ENCODE results near the gene ARAP2.

Gene ARAP2

DNA sequence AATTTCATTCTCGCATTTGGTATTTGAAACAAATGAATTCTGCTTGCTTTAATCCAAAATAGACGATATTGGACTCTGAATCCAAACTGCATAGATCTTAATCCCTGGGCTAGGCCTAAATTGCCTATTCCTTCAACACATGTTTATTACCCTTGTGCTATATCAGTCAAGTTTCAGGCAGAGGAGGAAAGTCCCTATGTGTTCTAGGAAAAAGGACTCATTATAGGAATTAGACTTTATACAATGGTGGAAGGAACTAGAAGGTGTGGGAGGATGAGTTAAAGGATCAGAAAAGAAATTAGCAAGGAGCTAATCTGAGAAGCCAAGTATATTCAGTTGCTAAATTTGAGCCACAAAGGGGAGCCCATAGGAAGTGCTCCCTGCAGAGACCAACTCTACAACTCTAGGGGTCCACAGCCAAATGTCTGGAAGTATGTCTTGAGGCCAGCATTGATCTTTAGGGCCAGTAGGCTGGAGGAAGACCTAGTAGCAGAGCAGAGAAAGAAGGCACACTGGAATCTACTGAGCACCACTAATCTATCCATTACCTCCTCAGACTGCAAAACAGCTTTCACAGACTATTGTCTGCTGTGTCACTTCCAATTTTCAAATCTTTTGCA is 20.0 kb upstream of the ARAP2 start:
- DNase-seq: no peak

DNA sequence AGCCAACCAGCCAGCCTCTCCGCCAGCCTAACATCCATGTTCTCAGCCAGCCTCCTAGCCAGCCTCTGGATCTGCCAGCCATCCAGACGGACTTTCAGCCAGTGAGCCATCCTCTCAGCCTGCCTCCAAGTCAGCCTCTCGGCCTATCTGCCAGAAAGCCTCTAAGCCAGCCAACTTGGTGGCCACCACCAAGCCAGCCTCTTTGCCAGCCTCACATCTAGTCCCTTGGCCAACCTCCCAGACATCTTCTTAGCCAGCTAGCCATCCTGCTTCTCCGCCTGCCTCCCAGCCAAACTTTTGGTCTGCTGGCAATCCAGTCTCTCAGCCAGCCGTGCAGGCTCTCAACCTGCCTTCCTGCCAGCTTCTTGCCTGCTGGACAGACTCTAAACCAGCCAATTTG is 16.4 kb upstream of the ARAP2 start:
- no peak for DNase-seq

DNA sequence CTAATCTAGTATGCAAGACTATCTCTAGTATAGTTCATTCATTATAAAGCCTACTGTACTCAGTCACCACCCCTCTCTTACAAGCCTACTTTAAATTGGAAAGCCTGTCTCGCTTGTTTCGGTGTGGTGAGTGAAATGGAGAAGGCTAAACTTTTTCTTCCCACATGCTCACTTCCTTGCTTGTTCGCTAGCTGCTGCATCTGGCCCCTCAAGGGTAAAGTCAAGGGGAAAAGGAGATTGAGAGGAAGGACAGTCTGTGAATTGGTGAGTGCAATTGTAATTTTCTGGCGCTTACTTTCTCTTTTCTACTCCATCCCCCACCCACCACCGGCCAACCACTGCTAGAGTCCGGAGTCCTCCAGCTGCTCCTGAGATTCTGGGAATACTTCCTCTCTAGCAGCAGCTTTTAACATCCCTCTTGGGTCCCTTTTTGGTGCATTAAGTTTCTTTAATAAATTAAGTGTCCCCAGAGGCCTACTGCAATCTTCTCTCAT is 12.1 kb upstream of the ARAP2 start:
- no peak for DNase-seq

DNA sequence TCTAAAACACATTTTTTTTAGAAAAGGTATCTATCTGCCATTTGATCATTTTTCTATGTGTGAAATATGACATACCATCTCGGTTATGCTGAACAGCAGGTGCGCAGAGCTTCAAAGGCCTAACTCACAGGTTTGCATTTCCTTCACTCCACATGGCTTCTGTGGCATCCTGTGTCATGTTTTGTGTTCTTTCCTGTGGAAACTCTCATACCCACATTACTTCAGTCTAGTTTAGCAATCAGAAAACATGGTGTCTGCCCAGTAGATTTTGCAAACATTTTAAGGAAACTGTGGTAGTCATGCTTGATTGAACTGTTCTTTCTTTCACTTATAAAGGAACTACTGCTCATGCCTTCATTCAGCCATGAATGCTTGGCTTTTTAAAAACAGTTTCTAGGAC is 11.3 kb upstream of the ARAP2 start:
- DNase-seq: no peak

DNA sequence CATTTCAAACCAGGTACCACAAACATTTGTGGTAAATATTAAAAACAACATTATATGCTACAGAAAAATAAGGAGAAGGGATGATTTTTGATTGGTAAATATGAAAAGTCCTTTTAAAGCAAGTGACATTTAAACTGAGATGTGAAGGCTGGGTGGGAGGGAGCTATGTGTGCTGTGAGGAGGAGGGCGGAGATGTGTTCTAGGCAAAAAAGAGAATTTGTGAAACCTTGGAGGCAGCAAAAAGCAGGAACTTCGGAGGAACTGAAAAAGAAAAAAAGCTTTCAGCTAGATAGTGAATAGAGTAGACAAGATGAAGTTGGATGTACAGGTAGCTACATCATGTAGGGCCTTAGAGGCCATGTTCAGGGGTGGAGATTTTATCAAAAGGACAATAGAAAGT is 10.1 kb upstream of the ARAP2 start:
- DNase-seq: no peak

DNA sequence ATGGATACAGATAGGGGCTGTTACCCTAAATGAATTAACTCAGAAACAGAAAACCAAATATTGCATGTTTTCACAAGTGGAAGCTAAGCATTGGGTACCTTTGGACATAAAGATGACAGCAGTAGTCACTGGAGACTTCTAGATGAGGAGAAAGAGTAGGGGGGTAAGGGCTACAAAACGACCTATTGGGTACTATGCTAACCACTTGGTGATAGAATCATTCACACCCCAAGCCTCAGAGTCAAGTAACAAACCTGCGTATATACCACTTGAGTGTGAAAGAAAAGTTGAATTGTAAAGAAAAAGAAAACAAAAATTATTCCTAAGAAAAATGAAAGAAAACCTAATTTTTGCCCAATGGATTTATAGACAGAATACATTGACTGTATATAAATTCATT is 7.7 kb upstream of the ARAP2 start:
- DNase-seq: no peak

DNA sequence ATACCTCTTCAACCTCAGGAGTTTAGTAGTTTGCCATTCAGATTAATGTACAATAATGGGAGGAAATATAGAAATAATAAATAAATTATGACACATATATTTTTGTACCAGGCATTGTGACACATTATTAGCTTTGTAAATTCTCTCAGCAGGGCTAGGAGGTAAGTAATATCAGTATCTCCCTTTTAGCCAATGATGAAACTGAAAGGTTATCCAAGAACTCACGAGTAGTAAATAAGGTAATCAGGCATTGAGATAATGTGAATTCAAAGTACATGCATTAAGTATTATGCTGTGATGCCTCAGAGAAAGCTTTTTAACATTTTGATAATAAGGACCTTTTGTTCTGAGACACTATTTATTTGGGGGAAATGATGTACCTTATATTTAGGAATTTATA is 5.3 kb upstream of the ARAP2 start:
- DNase-seq: no peak

DNA sequence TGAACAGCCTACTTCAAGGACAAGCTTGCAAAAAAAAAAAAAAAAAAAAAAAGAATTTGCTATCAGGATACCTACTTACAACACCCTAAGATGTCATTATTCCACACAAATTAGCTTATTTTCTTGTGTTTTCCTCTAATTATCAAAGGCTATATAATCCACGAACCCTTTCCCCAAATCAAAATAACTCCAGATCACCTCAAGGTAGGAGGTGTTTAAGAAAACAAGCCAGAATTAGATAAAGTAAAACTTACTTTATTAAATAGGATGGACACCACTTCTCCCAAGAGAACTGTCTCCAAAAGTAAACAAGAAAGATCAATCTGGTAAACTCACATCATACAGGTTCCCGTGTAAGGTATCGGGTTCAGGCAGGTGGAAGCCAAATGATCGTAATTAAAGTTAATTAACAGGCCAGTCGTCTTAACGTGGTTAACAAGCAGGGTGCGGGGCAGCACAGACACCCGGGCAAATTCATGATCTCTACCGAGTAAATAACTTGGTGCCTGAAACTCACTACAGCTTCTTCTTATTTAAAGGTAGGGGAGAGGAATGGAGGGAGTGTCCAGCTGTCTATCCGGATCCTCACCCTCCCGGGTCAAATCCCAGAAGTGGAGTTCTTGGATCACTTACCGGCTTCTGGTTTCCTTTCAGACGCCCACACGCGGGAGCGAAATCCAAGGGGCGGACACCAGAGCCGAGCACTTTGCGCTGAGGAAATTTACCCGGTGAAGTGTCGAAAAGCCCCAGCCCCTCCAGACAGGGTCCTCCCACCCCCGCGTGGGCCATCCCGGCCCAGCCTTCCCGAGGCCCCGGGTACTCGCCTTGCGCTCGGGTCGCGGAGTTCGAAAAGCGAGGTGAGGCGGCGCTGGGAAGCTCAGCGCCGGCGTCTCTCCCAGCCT is 708 bp downstream of the ARAP2 start:
- DNase-seq: no peak

DNA sequence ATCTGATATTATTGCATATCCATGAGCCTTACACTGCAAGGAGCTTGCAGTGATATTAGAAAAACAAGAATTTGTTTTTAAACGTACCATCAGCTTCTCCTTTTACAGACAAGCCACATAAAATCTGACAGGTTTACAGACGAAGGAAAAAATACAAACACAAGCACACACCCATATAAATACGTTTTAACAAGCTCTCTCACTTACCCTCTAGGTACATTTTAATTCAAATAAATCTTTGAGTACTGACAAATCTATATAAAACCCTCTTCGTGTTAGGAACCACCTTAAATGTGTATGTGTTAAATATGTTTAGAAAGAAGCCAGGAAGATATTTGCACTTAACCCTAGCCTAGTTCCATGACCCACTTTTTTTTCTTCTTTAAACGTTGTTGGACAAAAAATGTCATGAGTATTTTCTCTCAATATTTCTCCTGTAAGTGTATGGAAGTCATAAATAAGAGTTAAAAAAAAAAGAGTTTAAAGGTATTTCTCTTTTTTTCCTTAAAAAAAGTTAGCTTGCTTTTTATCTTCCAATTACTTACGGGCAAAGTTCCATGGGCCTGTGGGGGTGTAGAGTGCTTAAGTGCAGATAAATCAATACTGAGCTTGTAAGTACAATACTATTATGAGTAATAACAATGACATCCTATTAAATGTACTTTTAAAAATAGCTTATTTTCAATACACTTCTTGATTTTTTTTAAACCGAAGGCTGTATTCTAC is 1.5 kb downstream of the ARAP2 start:
- DNase-seq: no peak

DNA sequence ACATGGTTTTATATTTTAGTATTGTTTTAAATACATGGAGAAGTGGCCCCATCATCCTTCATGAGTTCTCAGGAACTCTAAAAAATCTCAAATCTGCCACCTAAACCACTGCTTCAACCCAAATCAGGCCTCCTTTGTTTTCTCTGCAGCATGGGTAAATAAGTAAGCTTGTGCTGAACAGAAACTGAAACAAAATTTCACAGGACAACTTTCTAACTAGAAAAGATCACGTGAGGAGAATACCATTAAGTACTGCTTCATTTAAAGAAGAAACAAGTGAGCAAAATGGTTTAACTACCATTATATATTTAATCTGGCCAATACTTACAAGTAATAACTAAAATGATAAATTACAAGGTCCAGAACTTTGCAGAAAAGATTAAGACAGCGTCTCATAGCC is 2.5 kb downstream of the ARAP2 start:
- no peak for DNase-seq

DNA sequence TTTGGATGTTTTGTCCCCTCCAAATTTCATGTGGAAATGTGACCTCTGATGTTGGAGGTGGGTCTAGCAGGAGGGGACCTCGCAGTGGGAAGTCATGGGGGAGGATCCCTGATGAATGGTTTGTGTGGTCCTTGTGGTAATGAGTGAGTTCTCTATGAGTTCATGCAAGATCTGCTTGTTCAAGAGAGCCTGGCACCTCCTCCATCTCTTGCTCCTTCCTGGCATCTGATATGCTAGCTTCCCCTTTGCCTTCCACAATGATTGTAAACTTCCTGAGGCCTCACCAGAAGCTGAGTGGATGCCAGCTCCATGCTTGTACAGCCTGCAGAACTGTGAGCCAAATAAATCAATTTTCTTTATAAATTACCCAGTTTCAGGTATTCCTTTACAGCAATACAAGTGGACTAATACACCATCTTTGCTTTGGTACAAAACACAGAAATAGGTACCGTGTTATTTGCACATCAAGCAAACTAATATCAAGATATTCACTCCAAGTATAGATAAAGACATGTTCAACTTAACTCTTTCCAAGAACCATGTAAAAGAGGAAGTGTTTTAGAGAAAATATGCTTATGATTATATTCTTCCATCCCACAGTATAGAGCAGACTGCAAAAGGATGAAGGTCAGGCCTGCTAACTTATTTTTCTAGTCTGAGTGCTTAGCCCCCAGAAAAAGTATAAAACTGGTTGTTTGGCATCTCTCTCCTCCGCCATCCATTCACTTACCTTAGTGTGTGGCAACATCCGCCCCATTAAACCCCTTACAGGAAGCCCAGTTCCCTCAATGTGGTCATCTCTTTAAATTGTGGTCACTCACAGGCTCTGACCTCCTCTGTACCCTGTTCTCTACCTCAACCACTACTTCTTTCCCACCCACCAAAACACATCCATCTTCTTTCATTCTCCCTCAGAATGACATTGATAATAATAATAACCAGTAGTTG is 6.7 kb downstream of the ARAP2 start:
- DNase-seq: no peak

DNA sequence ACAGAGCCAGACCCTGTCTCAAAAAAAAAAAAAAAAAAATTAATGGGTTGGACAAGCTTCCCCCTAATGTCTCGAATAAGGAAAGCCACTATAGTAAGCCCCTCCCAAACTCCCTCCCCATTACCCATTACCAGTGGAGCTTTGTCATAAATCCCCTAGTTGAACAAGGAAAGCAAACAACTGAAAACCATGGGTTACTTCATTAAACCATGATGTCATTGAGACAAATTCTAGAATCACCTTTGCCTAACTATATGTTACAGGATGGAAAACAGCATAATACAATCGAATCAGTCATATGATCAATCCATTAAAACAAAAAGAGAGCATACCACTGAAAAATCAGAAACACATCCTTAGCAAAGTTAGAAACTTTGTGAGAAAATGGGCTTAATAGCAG is 8.2 kb downstream of the ARAP2 start:
- DNase-seq: no peak

DNA sequence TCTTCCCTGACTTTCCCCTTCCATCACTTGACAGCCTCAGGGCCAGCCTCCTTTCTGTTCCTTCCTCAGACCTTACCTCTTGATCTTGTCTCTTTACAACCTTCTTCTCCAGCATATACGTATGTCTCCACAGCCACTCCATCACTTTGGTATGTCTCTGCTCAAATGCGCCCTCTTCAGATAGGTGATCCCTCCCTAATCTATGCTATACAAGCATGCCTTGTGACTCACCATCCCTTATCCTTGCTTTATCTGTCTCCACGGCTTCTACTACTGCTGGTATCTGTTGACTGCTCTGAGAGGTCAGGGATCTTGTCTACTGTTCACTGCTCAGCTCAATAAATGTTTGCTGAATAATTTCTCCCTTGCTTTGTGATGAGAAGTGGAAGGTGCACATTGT is 9.0 kb downstream of the ARAP2 start:
- DNase-seq: no peak

DNA sequence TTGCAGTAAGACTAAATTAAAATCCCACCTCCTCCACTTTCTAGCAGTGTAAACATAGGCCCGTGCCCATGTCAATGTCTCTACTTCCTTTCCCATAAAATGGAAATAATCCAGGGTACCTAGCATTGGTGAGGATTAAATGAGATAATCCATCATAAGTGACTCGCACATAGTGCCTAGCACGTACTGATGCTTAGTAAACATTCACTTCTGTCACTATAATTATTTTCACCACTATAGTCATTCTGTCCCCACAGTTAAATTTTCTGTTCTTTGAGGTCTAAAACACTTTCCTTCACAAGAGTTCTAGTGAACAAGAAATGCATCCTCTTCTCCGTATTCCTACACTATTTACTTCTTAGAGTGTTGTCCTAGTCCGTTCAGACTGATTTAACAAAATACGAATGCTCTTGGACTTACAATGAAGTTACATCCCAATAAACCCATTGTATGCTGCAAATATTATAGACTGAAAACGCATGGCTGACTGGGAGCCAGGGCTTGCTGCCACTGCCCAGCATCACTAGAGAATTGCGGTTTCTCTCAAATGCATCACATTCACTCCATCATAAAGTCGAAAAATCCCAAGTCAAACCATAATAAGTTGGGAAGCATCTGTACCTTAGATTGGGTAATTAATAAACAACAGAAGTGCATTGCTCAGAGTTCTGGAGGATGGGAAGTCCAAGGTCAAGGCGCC is 10.6 kb downstream of the ARAP2 start:
- no peak for DNase-seq

DNA sequence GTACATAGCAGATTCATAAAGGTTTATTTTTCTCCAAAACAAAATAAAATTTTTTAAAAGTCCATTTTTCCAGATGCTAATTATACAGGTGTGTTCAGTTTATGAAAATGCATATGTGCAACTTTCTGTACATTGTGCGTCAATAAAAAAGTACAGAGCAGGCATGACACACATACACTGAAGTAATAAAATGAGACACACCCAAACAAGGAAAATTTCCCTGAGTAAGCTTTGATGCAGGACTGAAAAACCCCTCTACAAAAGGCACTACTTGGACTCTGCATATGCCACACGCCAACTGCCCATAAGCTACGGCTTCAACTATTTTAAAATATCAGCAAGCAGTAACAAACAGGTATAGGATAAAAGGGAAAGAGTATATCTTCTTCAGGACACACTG is 13.8 kb downstream of the ARAP2 start:
- no peak for DNase-seq

DNA sequence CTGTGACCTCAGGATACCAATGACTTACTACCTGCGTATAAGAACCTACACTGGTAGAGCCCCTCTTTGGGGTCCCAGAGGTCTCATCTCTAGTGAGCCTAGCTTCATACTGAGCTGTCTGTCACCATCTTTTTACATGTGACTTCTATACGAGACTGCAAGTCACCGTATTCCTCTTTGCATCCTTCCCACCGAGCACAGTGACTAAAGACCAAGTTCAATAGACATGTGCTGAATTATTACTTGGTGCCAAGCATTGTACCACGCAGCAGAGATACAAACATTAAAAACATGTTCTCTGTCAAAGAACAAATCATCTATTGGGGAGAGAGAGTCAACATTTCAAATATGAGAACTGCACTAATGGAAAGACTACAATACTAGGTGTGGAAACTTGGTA is 16.4 kb downstream of the ARAP2 start:
- DNase-seq: no peak

DNA sequence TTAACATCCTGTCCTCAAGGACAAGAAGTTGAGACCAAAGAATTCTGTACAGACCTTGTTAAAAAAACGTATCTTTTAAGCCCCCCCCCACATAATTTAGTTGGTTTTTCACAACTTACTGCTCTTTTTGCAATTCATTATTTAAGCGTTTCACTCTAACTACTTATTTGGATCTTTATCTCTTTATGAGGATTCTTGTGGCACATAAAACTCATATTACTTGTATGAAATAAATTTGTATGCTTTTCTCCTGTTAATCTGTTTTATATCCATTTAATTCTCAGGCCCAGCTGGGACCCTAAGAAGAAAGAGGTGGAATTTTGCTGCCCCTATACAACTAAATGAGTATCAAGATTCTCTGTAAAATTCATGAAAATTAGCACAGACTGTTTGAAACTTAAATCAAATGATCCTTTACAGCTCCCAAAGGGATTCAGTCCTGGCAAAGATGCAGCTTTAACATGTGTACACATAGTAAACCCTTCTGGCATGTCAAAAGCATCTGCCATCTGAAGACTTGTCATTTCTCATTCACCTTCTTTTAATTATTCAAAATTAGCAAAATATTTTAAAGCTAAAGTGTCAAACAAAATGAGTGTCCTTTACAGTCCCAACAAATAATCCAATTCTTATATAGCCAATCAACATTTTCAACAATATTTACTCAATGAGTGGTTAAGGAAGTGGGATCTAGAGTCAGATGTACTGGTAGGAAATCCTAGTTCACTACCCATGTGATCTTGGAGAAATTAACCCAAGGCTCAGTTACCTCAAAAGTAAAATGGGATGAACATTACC is 17.7 kb downstream of the ARAP2 start:
- DNase-seq: no peak

DNA sequence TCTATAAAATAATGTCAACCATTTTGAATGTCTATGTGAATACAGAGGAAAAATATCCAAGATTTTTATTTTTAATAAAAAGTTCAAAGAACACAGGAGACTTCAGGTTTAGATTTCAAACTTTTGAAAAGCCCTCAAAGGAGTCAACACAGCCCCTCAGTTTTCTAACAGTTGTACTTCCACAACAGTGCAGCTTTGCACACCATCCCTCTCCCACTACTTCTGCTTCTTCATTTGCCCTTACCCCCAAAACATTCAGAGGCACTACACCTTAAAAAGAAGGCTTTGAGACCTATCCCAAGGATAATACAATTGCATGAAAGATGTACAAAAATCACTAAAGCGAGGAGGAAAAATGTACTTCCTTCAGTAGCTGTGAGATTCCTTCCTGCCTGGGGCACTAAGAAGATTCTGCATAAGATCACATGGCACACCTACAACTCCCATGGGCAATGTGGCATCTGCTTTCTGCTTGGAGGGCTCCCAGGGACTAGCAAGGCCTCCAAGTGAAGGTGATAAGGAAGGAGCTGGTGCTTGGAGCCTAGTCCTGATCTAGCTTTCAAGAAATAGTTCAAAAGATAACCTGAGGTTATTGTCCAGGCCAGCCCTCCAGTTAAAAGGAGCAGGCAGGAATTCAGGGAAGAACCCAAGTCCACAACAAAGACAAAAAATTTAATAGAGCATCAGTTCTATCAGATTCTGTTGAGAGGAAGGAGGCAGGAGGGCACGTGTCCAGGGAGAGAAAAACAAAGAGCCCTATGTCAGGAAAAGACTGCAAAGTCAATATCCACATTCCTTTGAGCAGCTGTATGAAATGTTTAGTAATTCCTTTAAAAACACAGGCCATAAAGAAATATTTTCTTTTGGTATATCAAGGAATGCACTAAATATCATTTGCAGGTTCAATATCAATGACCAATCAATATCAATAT is 19.1 kb downstream of the ARAP2 start:
- no peak for DNase-seq

DNA sequence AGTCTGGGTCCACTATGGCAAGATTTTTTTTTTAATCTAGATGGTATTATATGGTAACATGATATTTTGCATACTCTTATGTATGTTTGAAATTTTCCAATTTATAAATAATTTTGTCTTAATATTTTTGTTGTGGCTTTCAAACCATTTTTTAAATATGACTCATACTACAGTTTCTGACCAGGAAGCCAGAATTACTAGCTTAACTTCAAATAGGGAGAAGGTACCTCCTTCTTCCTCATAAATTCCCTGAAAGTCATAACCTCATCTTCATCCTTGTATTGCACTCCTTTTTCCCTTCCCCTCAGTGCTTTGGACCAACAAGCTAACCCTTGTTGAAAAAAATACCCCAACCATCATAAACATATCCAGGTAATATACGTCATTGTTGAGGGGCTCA is 21.6 kb downstream of the ARAP2 start:
- no peak for DNase-seq

DNA sequence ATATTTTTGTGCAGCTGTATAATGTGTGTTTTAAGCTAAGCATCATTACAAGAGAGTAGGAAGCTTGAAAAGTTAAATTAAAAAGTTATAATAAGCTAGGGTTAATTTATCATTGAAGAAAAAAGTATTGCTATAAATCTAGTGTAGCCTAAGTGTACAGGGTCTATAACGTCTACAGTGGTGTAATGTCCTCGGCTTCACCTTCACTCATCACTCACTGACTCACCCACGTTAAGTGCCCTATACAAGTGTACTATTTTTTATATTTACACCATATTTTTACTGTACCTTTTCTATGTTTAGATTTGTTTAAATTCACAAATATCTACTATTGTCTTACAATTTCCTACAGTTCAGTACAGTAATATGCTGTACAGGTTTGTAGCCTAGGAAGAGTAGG is 23.5 kb downstream of the ARAP2 start:
- DNase-seq: no peak

Measured in DMS79 (cell line).